Ishikawa (cell line): ENCODE data around the gene TNFAIP3.

Experiments used
- CEBPB ChIP-seq: IDR thresholded peaks from 2 replicates; pipeline ENCODE4 v1.6.1; 2012
- CREB1 ChIP-seq: IDR thresholded peaks from 2 replicates; pipeline ENCODE4 v1.6.1; 2012; ENCODE audit warnings: low read depth
- EGR1 ChIP-seq: IDR thresholded peaks from 2 replicates; pipeline ENCODE4 v1.6.1; 2012
- EP300 ChIP-seq: IDR thresholded peaks from 2 replicates; pipeline ENCODE4 v1.6.1; 2012; ENCODE audit warnings: borderline replicate concordance
- FOXM1 ChIP-seq: IDR thresholded peaks from 2 replicates; pipeline ENCODE4 v1.6.1; 2012; ENCODE audit warnings: low read depth, borderline replicate concordance
- MAX ChIP-seq: IDR thresholded peaks from 2 replicates; pipeline ENCODE4 v1.6.1; 2012
- NFIC ChIP-seq: IDR thresholded peaks from 2 replicates; pipeline ENCODE4 v1.6.1; 2012
- RAD21 ChIP-seq: IDR thresholded peaks from 2 replicates; pipeline ENCODE4 v1.6.1; 2012; ENCODE audit warnings: low read depth
- REST ChIP-seq: IDR thresholded peaks from 2 replicates; pipeline ENCODE4 v1.6.1; 2012; ENCODE audit warnings: low read depth, mild to moderate bottlenecking
- TAF1 ChIP-seq: IDR thresholded peaks from 2 replicates; pipeline ENCODE4 v1.6.1; 2012; ENCODE audit warnings: low read depth, mild to moderate bottlenecking
- TCF12 ChIP-seq: IDR thresholded peaks from 2 replicates; pipeline ENCODE4 v1.6.1; 2012; ENCODE audit warnings: low read depth
- TEAD4 ChIP-seq: IDR thresholded peaks from 2 replicates; pipeline ENCODE4 v1.6.1; 2012
- YY1 ChIP-seq: IDR thresholded peaks from 2 replicates; pipeline ENCODE4 v1.6.1; 2012; ENCODE audit warnings: low read depth
- ZBTB7A ChIP-seq: IDR thresholded peaks from 2 replicates; pipeline ENCODE4 v1.6.1; 2012; ENCODE audit warnings: low read depth
- TF ChIP-seq, protein P1 (sequence below): IDR thresholded peaks from 2 replicates; pipeline ENCODE4 v1.6.1; 2012

Gene TNFAIP3

DNA sequence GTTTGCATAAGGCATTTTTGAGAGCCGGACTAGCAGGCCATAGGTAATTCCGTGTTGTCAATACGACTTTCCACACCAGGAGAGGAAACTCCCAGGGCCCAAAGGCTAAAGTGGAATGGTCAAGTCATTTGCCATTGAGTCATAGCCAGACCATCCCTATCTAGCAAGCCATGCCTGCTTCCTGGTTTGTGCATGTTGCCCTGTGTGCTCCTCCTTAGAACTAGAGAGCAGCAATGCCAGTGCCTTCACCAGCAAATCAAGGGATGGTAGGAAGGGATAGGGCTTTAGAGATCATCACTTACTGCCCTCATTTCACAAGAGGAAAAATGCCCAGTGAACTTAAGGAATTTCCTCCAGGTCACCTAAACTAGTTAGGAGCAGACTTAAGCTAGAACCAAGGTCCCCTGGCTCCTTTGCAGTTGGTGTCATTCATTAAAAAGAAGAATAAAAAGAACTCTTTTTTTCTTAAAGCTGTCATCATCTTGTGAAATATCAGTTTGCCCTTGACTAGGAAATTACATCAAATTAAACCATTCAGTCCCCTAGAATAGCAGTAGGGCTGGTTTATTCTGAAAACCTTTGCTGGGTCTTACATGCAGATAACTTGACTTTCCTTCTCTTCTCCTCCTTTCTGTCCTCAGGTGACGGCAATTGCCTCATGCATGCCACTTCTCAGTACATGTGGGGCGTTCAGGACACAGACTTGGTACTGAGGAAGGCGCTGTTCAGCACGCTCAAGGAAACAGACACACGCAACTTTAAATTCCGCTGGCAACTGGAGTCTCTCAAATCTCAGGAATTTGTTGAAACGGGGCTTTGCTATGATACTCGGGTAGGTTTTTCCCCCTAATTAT lies 7.4 kb downstream of the TNFAIP3 start:
- TF ChIP-seq RAD21 (no peak), MAX (no peak), REST (no peak), CEBPB (no peak), TCF12 (no peak), NFIC (no peak)

DNA sequence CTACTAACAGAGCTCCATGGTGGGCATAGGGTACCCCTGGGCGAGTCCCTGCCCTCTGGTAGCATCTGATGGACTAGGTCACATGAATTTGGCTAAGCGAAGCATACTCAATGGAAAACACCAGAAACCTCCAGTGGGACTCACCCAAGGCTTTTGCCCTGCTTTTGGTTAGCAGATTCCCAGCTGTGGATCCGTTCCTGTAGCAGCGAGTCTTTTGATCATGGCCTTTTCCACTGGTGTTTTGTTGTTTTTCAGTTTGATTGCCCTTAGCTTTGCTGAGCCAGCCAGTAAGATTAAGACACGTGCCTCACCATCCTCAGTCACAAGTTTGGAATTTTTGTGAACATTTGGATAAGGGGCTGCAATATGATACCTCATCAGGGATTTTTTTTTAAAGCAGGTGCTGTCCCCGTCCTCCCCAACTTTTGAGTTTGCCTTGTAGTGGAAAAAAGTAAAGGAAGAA lies 8.0 kb downstream of the TNFAIP3 start:
- TF ChIP-seq CREB1 = no peak
- no peak for TF ChIP-seq TEAD4
- no peak for TF ChIP-seq ZBTB7A
- TF ChIP-seq EP300 = no peak
- TF ChIP-seq TAF1 = no peak
- TF ChIP-seq NFIC = no peak
- TF ChIP-seq TCF12 = no peak
- TF ChIP-seq MAX = no peak
- TF ChIP-seq REST = no peak
- no peak for TF ChIP-seq EGR1
- TF ChIP-seq YY1 = no peak
- no peak for TF ChIP-seq FOXM1
- TF ChIP-seq RAD21 = no peak

- no peak for TF ChIP-seq ZBTB7A
- no peak for TF ChIP-seq CEBPB
These were observed 8.5 kb downstream of the TNFAIP3 start for GRCh38 chr6:137875606-137876005.

GRCh38 chr6:137876547-137876946 lies 9.5 kb downstream of the TNFAIP3 start:
- no peak for TF ChIP-seq REST
- no peak for TF ChIP-seq YY1
- TF ChIP-seq, protein P1, sequence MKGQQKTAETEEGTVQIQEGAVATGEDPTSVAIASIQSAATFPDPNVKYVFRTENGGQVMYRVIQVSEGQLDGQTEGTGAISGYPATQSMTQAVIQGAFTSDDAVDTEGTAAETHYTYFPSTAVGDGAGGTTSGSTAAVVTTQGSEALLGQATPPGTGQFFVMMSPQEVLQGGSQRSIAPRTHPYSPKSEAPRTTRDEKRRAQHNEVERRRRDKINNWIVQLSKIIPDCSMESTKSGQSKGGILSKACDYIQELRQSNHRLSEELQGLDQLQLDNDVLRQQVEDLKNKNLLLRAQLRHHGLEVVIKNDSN = no peak
- no peak for TF ChIP-seq RAD21
- TF ChIP-seq TCF12 = no peak
- TF ChIP-seq NFIC = no peak
- TF ChIP-seq TAF1 = no peak
- TF ChIP-seq TEAD4 = no peak

DNA sequence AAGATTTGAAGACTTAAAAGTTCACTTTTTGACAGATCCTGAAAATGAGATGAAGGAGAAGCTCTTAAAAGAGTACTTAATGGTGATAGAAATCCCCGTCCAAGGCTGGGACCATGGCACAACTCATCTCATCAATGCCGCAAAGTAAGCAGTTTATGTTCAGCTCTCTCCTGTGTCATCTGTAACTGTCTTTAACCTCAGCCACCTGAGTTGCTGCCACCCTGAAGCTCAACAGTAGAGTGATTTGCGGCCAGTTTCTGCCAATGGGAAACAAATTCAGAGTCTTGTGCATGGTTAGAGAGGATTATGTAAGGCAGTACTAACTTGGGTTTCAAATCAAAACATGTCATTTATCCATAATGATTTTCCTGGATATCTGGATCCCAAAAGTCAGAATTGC lies 10.1 kb downstream of the TNFAIP3 start:
- TF ChIP-seq MAX = no peak

- TF ChIP-seq CREB1 = no peak
- no peak for TF ChIP-seq MAX
- TF ChIP-seq EP300 = no peak
- TF ChIP-seq FOXM1 = no peak
- TF ChIP-seq, protein P1 = no peak
- TF ChIP-seq YY1 = no peak
- no peak for TF ChIP-seq REST
- no peak for TF ChIP-seq NFIC
These were observed 10.5 kb downstream of the TNFAIP3 start for GRCh38 chr6:137877606-137878005.
